ENCODE data around the gene YOD1.

DNA sequence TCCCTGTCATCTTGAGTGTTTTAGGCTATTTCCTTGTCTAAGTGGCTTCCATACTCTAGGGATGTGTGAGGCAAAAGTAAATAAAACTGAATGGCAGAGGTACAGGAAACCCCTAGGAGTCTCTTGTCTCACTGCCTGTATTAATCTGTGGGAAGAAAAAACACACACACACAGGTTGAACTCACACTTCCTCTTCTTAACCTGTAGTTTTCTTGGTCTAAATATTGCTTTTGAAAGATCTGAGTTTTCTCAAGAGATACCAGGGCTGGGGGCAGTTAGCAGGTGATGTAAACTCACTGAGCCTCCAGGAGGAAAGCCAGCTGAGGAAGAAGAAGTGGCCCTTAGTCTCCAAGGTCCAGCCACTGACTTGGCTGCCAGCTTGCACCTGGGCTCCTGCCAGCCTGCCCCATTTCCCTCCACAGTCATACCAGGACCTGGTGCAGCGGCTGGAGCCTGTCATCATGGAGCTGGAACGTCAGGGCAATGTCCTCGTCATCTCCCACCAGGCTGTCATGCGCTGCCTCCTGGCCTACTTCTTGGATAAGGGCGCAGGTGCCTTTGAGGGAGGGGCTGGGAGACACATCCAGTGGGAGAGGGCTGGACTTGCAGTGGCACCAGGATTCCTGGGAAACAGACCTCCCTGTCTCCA lies 19.0 kb upstream of the YOD1 start:
- no peak for TF ChIP-seq POLR2AphosphoS5 (IDR thresholded peaks at IDR 0.05)
- TF ChIP-seq, protein P1, sequence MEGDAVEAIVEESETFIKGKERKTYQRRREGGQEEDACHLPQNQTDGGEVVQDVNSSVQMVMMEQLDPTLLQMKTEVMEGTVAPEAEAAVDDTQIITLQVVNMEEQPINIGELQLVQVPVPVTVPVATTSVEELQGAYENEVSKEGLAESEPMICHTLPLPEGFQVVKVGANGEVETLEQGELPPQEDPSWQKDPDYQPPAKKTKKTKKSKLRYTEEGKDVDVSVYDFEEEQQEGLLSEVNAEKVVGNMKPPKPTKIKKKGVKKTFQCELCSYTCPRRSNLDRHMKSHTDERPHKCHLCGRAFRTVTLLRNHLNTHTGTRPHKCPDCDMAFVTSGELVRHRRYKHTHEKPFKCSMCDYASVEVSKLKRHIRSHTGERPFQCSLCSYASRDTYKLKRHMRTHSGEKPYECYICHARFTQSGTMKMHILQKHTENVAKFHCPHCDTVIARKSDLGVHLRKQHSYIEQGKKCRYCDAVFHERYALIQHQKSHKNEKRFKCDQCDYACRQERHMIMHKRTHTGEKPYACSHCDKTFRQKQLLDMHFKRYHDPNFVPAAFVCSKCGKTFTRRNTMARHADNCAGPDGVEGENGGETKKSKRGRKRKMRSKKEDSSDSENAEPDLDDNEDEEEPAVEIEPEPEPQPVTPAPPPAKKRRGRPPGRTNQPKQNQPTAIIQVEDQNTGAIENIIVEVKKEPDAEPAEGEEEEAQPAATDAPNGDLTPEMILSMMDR (IDR thresholded peaks at IDR 0.05): no peak
- no peak for TF ChIP-seq POLR2A (IDR thresholded peaks at IDR 0.05)
- no peak for TF ChIP-seq EP300 (IDR thresholded peaks at IDR 0.05)

All from upper lobe of left lung (tissue), 4 donors.